Measurements from ENCODE around the gene ZNF737. TPM values are rescaled to one million over a fixed set of nuclear protein-coding genes. Genes with fewer than 3 reads are reported as not detected.
A peak's percentile ranks its signal among the peaks of the same experiment; 100 is the strongest.
"Not testable (repeated sequence)": the region's sequence is repeated elsewhere in the genome, so short reads cannot be mapped to it uniquely, and the experiment has no call there.

ZNF737 gene
- total and polyA plus RNA-seq, 10 of the 15 experiments (the other 5 are each of a cell fraction or from before 2014, with no cell fraction given) = 0.53 to 7.9 (median 4.4) TPM

DNA sequence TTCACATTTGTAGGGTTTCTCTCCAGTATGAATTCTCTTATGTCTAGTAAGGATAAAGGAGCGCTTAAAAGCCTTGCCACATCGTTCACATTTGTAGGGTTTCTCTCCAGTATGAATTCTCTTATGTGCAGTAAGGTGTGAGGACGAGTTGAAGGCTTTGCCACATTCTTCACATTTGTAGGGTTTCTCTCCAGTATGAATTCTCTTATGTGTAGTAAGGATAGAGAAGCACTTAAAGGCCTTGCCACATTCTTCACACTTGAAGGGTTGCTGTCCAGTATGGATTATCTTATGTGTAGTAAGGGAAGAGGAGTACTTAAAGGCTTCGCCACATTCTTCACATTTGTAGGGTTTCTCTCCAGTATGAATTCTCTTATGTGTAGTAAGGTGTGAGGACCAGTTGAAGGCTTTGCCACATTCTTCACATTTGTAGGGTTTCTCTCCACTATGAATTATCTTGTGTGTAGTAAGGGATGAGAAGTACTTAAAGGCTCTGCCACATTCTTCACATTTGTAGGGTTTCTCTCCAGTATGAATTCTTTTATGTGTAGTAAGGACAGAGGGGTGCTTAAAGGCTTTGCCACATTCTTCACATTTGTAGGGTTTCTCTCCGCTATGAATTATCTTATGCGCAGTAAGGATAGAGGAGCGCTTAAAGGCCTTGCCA lies 20.8 kb downstream of the ZNF737 start:
- in situ Hi-C loops (cut with MboI); BruUV-seq (replicated peaks); H3K4me1 ChIP-seq (ENCODE audit: control insufficient read depth, insufficient read depth, low read length); POLR2A ChIA-PET; H3K27me3 ChIP-seq (replicated peaks in 1 of 2; ENCODE audit: control insufficient read depth in 2 of 2, insufficient read depth in 2 of 2, low read length in 1 of 2); FAIRE-seq; H3K4me3 ChIP-seq; CTCF ChIA-PET; H2AFZ ChIP-seq (ENCODE audit: control insufficient read depth, low read depth, low read length); intact Hi-C loops (cut with micrococcal nuclease; ENCODE audit: unreplicated experiment); DNase-seq (ENCODE audit: low read depth, low spot score); H3K9ac ChIP-seq (ENCODE audit: control insufficient read depth, insufficient read depth, low read length); H4K20me1 ChIP-seq (ENCODE audit: control insufficient read depth, insufficient read depth); H3K27ac ChIP-seq (ENCODE audit: control insufficient read depth, insufficient read depth); H3K79me2 ChIP-seq (ENCODE audit: control insufficient read depth, insufficient read depth, low read length); SMC1A ChIA-PET (ENCODE audit: uncharacterized antibody, unreplicated experiment); RAD21 ChIA-PET (ENCODE audit: unreplicated experiment); ATAC-seq; H3K4me2 ChIP-seq (ENCODE audit: control insufficient read depth, insufficient read depth); H3K36me3 ChIP-seq (ENCODE audit: control insufficient read depth in 2 of 2, insufficient read depth in 2 of 2, low read length in 1 of 2): not testable (repeated sequence)
- H3K9me3 ChIP-seq (replicated peaks; ENCODE audit: control insufficient read depth, insufficient read depth, low read length) = peaks cover 20% of the 10 kb centered on the region
- WGBS (ENCODE audit: insufficient coverage, insufficient replicate concordance, low lambda C conversion rate, missing lambda C conversion rate) = 79% methylated on average over 7 of the region's 7 CpGs
- peak; percentile 84 for TF ChIP-seq ZNF274 (IDR thresholded peaks at IDR 0.05; ENCODE audit: insufficient read depth, insufficient read length)
- peak; percentile 63 for TF ChIP-seq KLF5 (IDR thresholded peaks at IDR 0.05; ENCODE audit: partially characterized antibody)
- TF ChIP-seq CBX5 (IDR thresholded peaks at IDR 0.05; ENCODE audit: low read depth) = peak; percentile 84

DNA sequence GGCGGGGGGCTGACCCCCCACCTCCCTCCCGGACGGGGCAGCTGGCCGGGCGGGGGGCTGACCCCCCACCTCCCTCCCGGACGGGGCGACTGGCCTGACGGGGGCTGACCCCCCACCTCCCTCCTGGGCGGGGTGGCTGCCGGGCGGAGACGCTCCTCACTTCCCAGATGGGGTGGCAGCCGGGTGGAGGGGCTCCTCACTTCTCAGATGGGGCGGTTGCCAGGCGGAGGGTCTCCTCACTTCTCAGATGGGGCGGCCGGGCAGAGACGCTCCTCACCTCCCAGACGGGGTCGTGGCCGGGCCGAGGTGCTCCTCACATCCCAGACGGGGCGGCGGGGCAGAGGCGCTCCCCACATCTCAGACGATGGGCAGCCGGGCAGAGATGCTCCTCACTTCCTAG lies 35.3 kb downstream of the ZNF737 start:
- in situ Hi-C loops (cut with MboI); H3K9me3 ChIP-seq (replicated peaks; ENCODE audit: control insufficient read depth, insufficient read depth, low read length); intact Hi-C loops (cut with micrococcal nuclease; ENCODE audit: unreplicated experiment); CTCF ChIA-PET; H3K4me2 ChIP-seq (ENCODE audit: control insufficient read depth, insufficient read depth); H3K4me3 ChIP-seq; H3K36me3 ChIP-seq (ENCODE audit: control insufficient read depth in 2 of 2, insufficient read depth in 2 of 2, low read length in 1 of 2); BruUV-seq (replicated peaks); H3K27ac ChIP-seq (ENCODE audit: control insufficient read depth, insufficient read depth); DNase-seq (ENCODE audit: low read depth, low spot score); ATAC-seq; H3K4me1 ChIP-seq (ENCODE audit: control insufficient read depth, insufficient read depth, low read length); H3K9ac ChIP-seq (ENCODE audit: control insufficient read depth, insufficient read depth, low read length); RAD21 ChIA-PET (ENCODE audit: unreplicated experiment); POLR2A ChIA-PET; H2AFZ ChIP-seq (ENCODE audit: control insufficient read depth, low read depth, low read length); SMC1A ChIA-PET (ENCODE audit: uncharacterized antibody, unreplicated experiment); H3K27me3 ChIP-seq (replicated peaks in 1 of 2; ENCODE audit: control insufficient read depth in 2 of 2, insufficient read depth in 2 of 2, low read length in 1 of 2); FAIRE-seq; H3K79me2 ChIP-seq (ENCODE audit: control insufficient read depth, insufficient read depth, low read length); H4K20me1 ChIP-seq (ENCODE audit: control insufficient read depth, insufficient read depth): not testable (repeated sequence)
- no CpG with 5 or more reads among the region's 29 CpGs for WGBS (ENCODE audit: insufficient coverage, insufficient replicate concordance, low lambda C conversion rate, missing lambda C conversion rate)

Measured in GM12878 (cell line).